ENCODE results near the gene PPME1.

GRCh38 chr11:74278721-74279161 lies 107.7 kb downstream of the PPME1 start:
- TF ChIP-seq, protein P1, sequence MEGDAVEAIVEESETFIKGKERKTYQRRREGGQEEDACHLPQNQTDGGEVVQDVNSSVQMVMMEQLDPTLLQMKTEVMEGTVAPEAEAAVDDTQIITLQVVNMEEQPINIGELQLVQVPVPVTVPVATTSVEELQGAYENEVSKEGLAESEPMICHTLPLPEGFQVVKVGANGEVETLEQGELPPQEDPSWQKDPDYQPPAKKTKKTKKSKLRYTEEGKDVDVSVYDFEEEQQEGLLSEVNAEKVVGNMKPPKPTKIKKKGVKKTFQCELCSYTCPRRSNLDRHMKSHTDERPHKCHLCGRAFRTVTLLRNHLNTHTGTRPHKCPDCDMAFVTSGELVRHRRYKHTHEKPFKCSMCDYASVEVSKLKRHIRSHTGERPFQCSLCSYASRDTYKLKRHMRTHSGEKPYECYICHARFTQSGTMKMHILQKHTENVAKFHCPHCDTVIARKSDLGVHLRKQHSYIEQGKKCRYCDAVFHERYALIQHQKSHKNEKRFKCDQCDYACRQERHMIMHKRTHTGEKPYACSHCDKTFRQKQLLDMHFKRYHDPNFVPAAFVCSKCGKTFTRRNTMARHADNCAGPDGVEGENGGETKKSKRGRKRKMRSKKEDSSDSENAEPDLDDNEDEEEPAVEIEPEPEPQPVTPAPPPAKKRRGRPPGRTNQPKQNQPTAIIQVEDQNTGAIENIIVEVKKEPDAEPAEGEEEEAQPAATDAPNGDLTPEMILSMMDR (IDR thresholded peaks at IDR 0.05): no peak
- TF ChIP-seq POLR2A (IDR thresholded peaks at IDR 0.05): no peak
